K562 (cell line): Measurements from ENCODE around the gene ATAD3B. TPM values are rescaled to one million over a fixed set of nuclear protein-coding genes. Genes with fewer than 3 reads are reported as not detected.

Experiments
- HEY1 ChIP-seq: fragments of 250-450 bp; sonication (Bioruptor Pico); IDR thresholded peaks from 2 replicates; pipeline ENCODE4 v1.5.0; 2020; ENCODE audit warnings: mild to moderate bottlenecking, moderate library complexity, borderline replicate concordance
- MAZ ChIP-seq, 2 experiments: fragments of 450-650 bp in 1 of 2; sonication (generic) in 1 of 2; formaldehyde crosslinking; IDR thresholded peaks in 1 of 2; conservative IDR thresholded peaks in 1 of 2; 2 replicates each; pipeline versions ENCODE4 v1.4.0 to v1.5.0; 2020; ENCODE audit warnings: mild to moderate bottlenecking in 1 of 2, missing genetic modification reagents in 1 of 2
- PCBP1 ChIP-seq: fragments of 200-400 bp; formaldehyde crosslinking; IDR thresholded peaks from 2 replicates; pipeline ENCODE4 v1.6.1; 2018; ENCODE audit warnings: mild to moderate bottlenecking, low read depth, low read length; ENCODE audit not compliant: poor library complexity, severe bottlenecking
- PHF20 ChIP-seq: fragments of 450-650 bp; IDR thresholded peaks from 2 replicates; pipeline ENCODE4 v1.6.1; 2018; ENCODE audit not compliant: partially characterized antibody
- TCFL5 ChIP-seq: fragments of 250-450 bp; sonication (Bioruptor Pico); conservative IDR thresholded peaks from 2 replicates; pipeline ENCODE4 v1.6.1; 2021; ENCODE audit warnings: mild to moderate bottlenecking, moderate library complexity, matching md5 sums
- ZBTB7A ChIP-seq: IDR thresholded peaks from 2 replicates; pipeline ENCODE4 v1.6.1; 2011; ENCODE audit warnings: low read depth, mild to moderate bottlenecking, low read length, moderate library complexity, borderline replicate concordance; ENCODE audit not compliant: control insufficient read depth
- ZBTB8A ChIP-seq: fragments of 450-650 bp; IDR thresholded peaks from 2 replicates; pipeline ENCODE4 v1.6.1; 2018; ENCODE audit warnings: mild to moderate bottlenecking, moderate library complexity; ENCODE audit not compliant: partially characterized antibody
- ZNF277 ChIP-seq: fragments of 250-450 bp; sonication (Bioruptor Pico); IDR thresholded peaks from 2 replicates; pipeline ENCODE4 v1.8.0; 2022; ENCODE audit warnings: inconsistent platforms, mild to moderate bottlenecking, moderate library complexity, borderline replicate concordance
- ZNF354B ChIP-seq: fragments of 250-450 bp; sonication (Bioruptor Pico); IDR thresholded peaks from 2 replicates; pipeline ENCODE4 v1.4.0; 2020
- ZNF41 ChIP-seq: fragments of 250-450 bp; sonication (Bioruptor Pico); conservative IDR thresholded peaks from 2 replicates; pipeline ENCODE4 v1.4.0; 2020; ENCODE audit warnings: mild to moderate bottlenecking
- ZNF583 ChIP-seq: fragments of 250-450 bp; sonication (Bioruptor Pico); IDR thresholded peaks from 2 replicates; pipeline ENCODE4 v1.4.0; 2020
- ZNF740 ChIP-seq, 3 experiments: fragments of 200-800 bp in 1 of 3; sonication (Bioruptor generic) in 1 of 3; sonication (generic) in 1 of 3; formaldehyde crosslinking in 1 of 3; IDR thresholded peaks; 2 replicates each; pipeline versions ENCODE4 v1.6.1 to v1.8.0; 2016 to 2022; ENCODE audit warnings: mild to moderate bottlenecking in 2 of 3, missing compliant biosample characterization in 2 of 3, missing genetic modification characterization in 2 of 3, missing genetic modification reagents in 1 of 3
- polyA plus RNA-seq, 8 experiments: library from polyadenylated mRNA; depleted of rRNA in 4 of 8; stranded (reverse) in 5 of 8; unstranded in 3 of 8; fragments of >200 nt; fragmentation: Nextera tagmentation in 2 of 8; fragmentation: Illumina TruSeq in 1 of 8; extraction: Ambion mirVana in 2 of 8; extraction: Trizol in 1 of 8; gene quantifications; 2 replicates each; pipeline versions ENCODE4 v1.2.1 to v1.2.3, GENCODE V29; 2011 to 2014; ENCODE audit warnings: inconsistent platforms in 1 of 8, missing spikeins in 1 of 8
- total RNA-seq, 7 experiments: library from RNA; depleted of rRNA in 6 of 7; stranded (reverse); fragments of >200 nt in 6 of 7; fragmentation: Illumina TruSeq in 2 of 7; extraction: Trizol in 2 of 7; gene quantifications; 2 replicates each; pipeline versions ENCODE4 v1.2.1 to v1.2.3, GENCODE V29; 2011 to 2021; ENCODE audit warnings: low replicate concordance in 1 of 7

Gene ATAD3B
- total and polyA plus RNA-seq, 9 of the 15 experiments (the other 6 are each of a cell fraction or from before 2014, with no cell fraction given), result 0.07 to 113 (median 27.7) TPM

DNA sequence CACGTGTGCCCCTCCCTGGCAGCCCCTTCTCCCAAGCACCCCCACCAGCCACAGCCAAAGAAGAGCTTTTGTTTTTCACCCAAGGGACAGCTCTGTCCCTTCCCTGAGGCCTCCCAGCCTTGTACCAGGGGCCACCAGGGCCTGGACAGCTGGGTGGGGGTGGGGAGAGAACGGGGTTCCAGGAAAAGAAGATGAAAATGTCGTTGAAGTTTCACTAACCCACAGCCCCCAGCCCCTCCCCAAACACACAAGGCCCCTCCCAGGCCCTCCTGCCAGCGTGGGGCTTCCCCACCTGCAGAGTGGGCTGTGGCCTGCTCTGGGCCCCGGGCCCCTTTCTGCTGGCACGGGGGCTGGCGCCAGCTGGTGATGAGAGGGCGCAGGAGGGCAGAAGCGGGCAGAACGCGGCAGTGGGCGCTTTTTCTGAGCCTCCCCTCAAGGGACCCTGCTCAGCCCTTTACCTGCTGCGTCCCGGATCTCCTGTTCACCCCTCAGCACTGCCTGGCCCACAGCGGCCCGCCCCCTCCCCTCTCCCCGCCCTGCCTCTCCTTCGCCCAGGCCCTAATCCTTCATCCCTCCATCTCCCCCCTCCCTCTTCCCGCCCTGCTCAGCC lies 45.0 kb upstream of the ATAD3B start (continued):
- TF ChIP-seq ZNF41 (CRISPR knock-in tag) (no peak), HEY1 (CRISPR knock-in tag) (no peak), ZNF354B (CRISPR knock-in tag) (no peak), PHF20 (no peak), ZNF277 (CRISPR knock-in tag) (no peak), TCFL5 (no peak), ZNF740 (CRISPR knock-in tag; IDR thresholded peaks at IDR 0.05) (no peak), ZNF740 (tag; IDR thresholded peaks at IDR 0.05) (no peak), PCBP1 (peak; percentile 22), ZBTB7A (peak; percentile 16; the same call in 1 of the 2 replicates), ZNF583 (CRISPR knock-in tag) (no peak), MAZ (CRISPR knock-in tag; conservative IDR thresholded peaks at IDR 0.05 in 1 of 2, IDR thresholded peaks at IDR 0.05 in 1 of 2) (0 out of 4 replicates have a peak, but pooled peaks of 1 of the 2 experiments have one; percentile 8), ZBTB8A (no peak)
- TF ChIP-seq, all 486 proteins: peak for 4
